Activated CD8-positive, alpha-beta T cell treated with anti-CD3 and anti-CD28 coated beads for 36 hours (primary cell): Measurements from ENCODE around the gene QRICH2. TPM values are rescaled to one million over a fixed set of nuclear protein-coding genes. Genes with fewer than 3 reads are reported as not detected.

Experiments used
- ATAC-seq: fragments of 200-7000 bp; cut with Tn5 transposase; one replicate; pipeline ENCODE4 v1.10.0; 2021; ENCODE audit warnings: mild to moderate bottlenecking, moderate library complexity
- CTCF ChIA-PET: fragments of 350-600 bp; sonication (Branson Sonifier 250); formaldehyde crosslinking; loops from one replicate; lab custom pipeline; 2021; ENCODE audit warnings: antibody characterized with exemption; lab: Charles Lee
- POLR2A ChIA-PET: fragments of 350-600 bp; sonication (Branson Sonifier 250); formaldehyde crosslinking; loops from one replicate; lab custom pipeline; 2021; ENCODE audit warnings: antibody characterized with exemption; lab: Charles Lee
- DNase-seq: peaks from one replicate; pipeline ENCODE4 v3.0.0-alpha.2; 2020
- H3K27ac Mint-ChIP-seq: one replicate; pipeline ENCODE4 v1.8.0; 2021; ENCODE audit warnings: mild to moderate bottlenecking, mixed read lengths
- H3K27me3 Mint-ChIP-seq: one replicate; pipeline ENCODE4 v1.8.0; 2021; ENCODE audit warnings: mixed read lengths
- H3K36me3 Mint-ChIP-seq: one replicate; pipeline ENCODE4 v1.8.0; 2021; ENCODE audit warnings: low read depth, mixed read lengths
- H3K4me1 Mint-ChIP-seq: one replicate; pipeline ENCODE4 v1.8.0; 2021; ENCODE audit warnings: low read depth, mixed read lengths
- H3K4me3 Mint-ChIP-seq: one replicate; pipeline ENCODE4 v1.8.0; 2021; ENCODE audit warnings: mild to moderate bottlenecking, moderate library complexity, mixed read lengths
- H3K9me3 Mint-ChIP-seq: one replicate; pipeline ENCODE4 v1.8.0; 2021; ENCODE audit warnings: mixed read lengths
- CTCF ChIP-seq: fragments of 200-600 bp; IDR thresholded peaks from one replicate; pipeline ENCODE4 v1.8.0; 2022; ENCODE audit warnings: antibody characterized with exemption, mild to moderate bottlenecking
- intact Hi-C: fragments of 100-400 bp; cut with micrococcal nuclease; formaldehyde crosslinking; loops from one replicate; pipeline ENCODE4 v1.10.0; 2022
- total RNA-seq, 2 experiments: library from RNA; stranded (reverse); gene quantifications; one replicate each; pipeline ENCODE4 v1.2.3, GENCODE V29; 2021

The QRICH2 gene
- total RNA-seq, 2 experiments from 2014 or later, result 0.49 to 0.52 TPM

DNA sequence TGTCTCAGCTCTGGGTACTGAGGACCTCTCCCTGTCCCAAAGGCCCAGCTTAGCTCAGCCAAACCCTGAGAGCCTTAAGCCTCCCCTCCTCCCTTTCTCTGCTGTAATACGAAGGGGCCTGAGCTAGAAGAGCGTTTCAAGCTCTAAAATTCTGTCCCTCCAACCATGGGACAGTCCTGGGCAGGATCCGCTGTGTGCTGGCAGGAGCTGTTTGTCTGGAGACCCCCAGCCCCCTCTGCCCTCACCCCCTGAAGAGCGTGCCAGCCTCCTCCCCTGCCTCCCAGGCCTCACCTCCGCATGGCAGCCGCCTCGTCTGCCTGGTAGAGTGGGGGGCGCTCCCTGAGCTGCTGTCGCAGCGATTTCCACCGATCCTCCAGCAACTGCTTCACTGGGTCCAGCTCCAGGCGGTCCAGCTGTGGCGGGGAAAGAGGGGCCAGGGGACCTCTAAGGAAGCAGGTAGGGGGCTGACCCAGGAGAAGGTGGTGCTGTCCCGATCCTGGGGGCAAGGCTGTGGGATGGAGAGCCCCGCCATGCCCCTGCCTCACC, 28.3 kb downstream of the QRICH2 start:
- ATAC-seq (no peak), DNase-seq (no peak)
- no peak for TF ChIP-seq CTCF
- Mint-ChIP-seq H3K27me3 (no peaks in the 10 kb centered on the region), H3K4me3 (no peak overlapping the region), H3K27ac (no peak overlapping the region), H3K4me1 (peaks cover 20% of the 10 kb centered on the region), H3K36me3 (no peaks in the 10 kb centered on the region), H3K9me3 (no peaks in the 10 kb centered on the region)
- ChIA-PET CTCF (interaction anchor here (0.6 to 7.4 kb wide), 79 partner anchors 8 to 387 kb away, joined by 3 to 236 read pairs (median 5); partner anchors contain the start of genes CDK3, EXOC7, FOXJ1 and SPHK1), POLR2A (interaction anchor here (0.7 to 28.3 kb wide), 15 partner anchors 8 to 197 kb away, joined by 3 to 960 read pairs (median 4); partner anchors contain the start of genes FOXJ1, RNF157 and UBALD2)
- intact Hi-C loops, result loop anchor here (2.0 kb wide), 1 partner anchor 159 kb away; no protein-coding TSS in a partner anchor

GRCh38 chr17:76278952-76279741, 28.9 kb downstream of the QRICH2 start:
- Mint-ChIP-seq H3K36me3 (no peaks in the 10 kb centered on the region), H3K27me3 (no peaks in the 10 kb centered on the region)
- POLR2A ChIA-PET, result interaction anchor here (0.6 to 28.3 kb wide), 14 partner anchors 10 to 175 kb away, joined by 3 to 960 read pairs (median 4); partner anchors contain the start of genes FOXJ1, RNF157 and UBALD2

GRCh38 chr17:76278268-76278908, 29.7 kb downstream of the QRICH2 start:
- no peak for ATAC-seq
- no peak for TF ChIP-seq CTCF
- peaks cover 34% of the 10 kb centered on the region for H3K4me1 Mint-ChIP-seq
- intact Hi-C loops, result loop anchor here (2.0 kb wide), 1 partner anchor 158 kb away; no protein-coding TSS in a partner anchor
- H3K27ac Mint-ChIP-seq, result no peak overlapping the region
- H3K4me3 Mint-ChIP-seq, result no peak overlapping the region
- ChIA-PET POLR2A (interaction anchor here (1.5 to 28.3 kb wide), 4 partner anchors 9 to 174 kb away, joined by 6 to 960 read pairs (median 16); partner anchors contain the start of genes RNF157 and UBALD2), CTCF (interaction anchor here (0.7 to 7.4 kb wide), 21 partner anchors 7 to 265 kb away, joined by 3 to 236 read pairs (median 12); partner anchors contain the start of genes EXOC7 and UBALD2)
- H3K36me3 Mint-ChIP-seq, result no peaks in the 10 kb centered on the region
- no peaks in the 10 kb centered on the region for H3K9me3 Mint-ChIP-seq
- DNase-seq, result no peak
- no peaks in the 10 kb centered on the region for H3K27me3 Mint-ChIP-seq

More at GRCh38 chr17:76278952-76279741, 28.9 kb downstream of the QRICH2 start:
- intact Hi-C loops, result loop anchor here (2.0 kb wide), 1 partner anchor 158 kb away; no protein-coding TSS in a partner anchor
- ATAC-seq, result peak; percentile 85
- Mint-ChIP-seq H3K9me3 (no peaks in the 10 kb centered on the region), H3K4me3 (no peak overlapping the region), H3K27ac (no peak overlapping the region), H3K4me1 (peaks cover 26% of the 10 kb centered on the region)
- peak; percentile 90 for DNase-seq
- CTCF ChIA-PET, result interaction anchor here (0.6 to 7.4 kb wide), 83 partner anchors 7 to 386 kb away, joined by 3 to 236 read pairs (median 5); partner anchors contain the start of genes CDK3, EXOC7, FOXJ1 and SPHK1
- peak; percentile 98 for TF ChIP-seq CTCF

DNA sequence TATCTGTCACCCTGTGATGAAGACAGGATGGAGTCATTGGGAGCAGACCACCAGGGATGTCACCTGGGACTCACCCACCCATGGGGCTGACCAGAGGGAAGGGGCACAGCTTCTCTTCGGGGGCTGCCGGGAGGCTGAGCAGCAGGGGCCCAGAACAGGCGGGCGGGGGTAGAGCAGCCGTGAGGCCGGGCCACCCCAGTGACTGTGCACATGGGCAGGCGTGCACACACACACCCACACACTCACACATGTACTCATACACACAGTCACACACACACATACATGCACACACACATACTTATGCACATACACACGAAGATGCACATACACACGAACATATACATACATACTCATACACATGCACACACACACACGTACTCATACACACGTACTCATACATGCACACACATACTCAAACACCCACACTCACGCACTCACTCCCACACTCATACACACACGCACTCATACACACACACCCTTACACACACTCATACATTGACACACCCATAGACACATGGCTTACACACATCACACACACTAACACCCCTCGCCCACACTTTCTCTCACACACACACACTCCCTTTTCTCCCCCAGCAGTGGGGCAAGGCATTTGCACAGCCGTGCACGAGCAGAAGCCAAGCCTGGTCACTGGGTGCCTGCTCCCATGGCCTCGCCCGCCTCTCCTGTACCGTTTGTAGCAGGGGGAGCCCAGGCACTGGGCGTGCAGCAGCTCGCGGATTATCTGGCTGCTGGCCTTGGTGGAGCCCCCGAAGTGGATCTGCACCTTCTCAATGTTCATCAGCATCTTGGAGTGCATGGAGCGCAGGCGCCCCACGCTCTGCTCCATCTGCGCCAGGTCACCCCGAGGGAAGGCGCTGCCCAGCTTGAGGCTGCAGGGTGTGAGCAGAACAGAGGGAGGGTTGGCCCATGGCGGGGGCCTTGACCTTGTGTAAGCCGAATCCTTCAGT, 30.5 kb downstream of the QRICH2 start:
- CTCF ChIA-PET, result interaction anchor here (0.7 to 7.4 kb wide), 13 partner anchors 11 to 264 kb away, joined by 3 to 236 read pairs (median 22); partner anchors contain the start of gene UBALD2
- no peak for TF ChIP-seq CTCF
- H3K9me3 Mint-ChIP-seq, result no peaks in the 10 kb centered on the region
- H3K4me1 Mint-ChIP-seq, result peaks cover 42% of the 10 kb centered on the region
- H3K27me3 Mint-ChIP-seq, result no peaks in the 10 kb centered on the region
- H3K4me3 Mint-ChIP-seq, result no peak overlapping the region
- intact Hi-C loops, result loop anchor here (2.0 kb wide), 1 partner anchor 157 kb away; no protein-coding TSS in a partner anchor
- no peak for ATAC-seq
- peak overlapping the region; percentile 79 for H3K27ac Mint-ChIP-seq
- peak; percentile 20 for DNase-seq
- POLR2A ChIA-PET, result interaction anchor here (0.6 to 28.3 kb wide), 4 partner anchors 9 to 250 kb away, joined by 5 to 960 read pairs (median 16); partner anchors contain the start of genes EVPL, RNF157 and UBALD2
- H3K36me3 Mint-ChIP-seq, result no peaks in the 10 kb centered on the region
